A549 (cell line): Measurements from ENCODE around the gene CLIC4. TPM values are rescaled to one million over a fixed set of nuclear protein-coding genes. Genes with fewer than 3 reads are reported as not detected.

Experiments used
- ATAC-seq, 2 experiments: fragments of 200-7000 bp in 1 of 2; fragments of >200 bp in 1 of 2; cut with Nextera tagmentation in 1 of 2; cut with Tn5 transposase in 1 of 2; 3 replicates each; pipeline versions ENCODE4 v1.8.0 to v1.9.1; 2018 to 2020; ENCODE audit warnings: mild to moderate bottlenecking in 1 of 2, moderate library complexity in 1 of 2
- CTCF ChIA-PET: fragments of 300-600 bp; sonication (Branson Sonifier 250); formaldehyde crosslinking; extraction: SDS; loops from one replicate; lab custom pipeline; 2021; ENCODE audit warnings: antibody characterized with exemption, inconsistent platforms; lab: Yijun Ruan, JAX
- POLR2A ChIA-PET: fragments of 350-600 bp; formaldehyde crosslinking; extraction: SDS; loops from one replicate; lab custom pipeline; 2021; ENCODE audit warnings: antibody characterized with exemption, inconsistent platforms; lab: Yijun Ruan, JAX
- DNase-seq, 2 experiments: peaks; one replicate each; pipeline versions ENCODE4 v3.0.0 to v3.0.0-alpha.2; 2011 to 2016; ENCODE audit warnings: low read depth in 1 of 2, low spot score in 1 of 2
- FAIRE-seq: peaks from 2 replicates; lab custom pipeline; 2011; peaks lifted over from hg19 to GRCh38; lab: Jason Lieb, UNC
- H3K27ac ChIP-seq, 2 experiments: fragments of >200 bp; sonication (Bioruptor Twin); formaldehyde crosslinking; 3 replicates each; pipeline ENCODE4 v1.5.1; 2016 to 2017
- H3K4me1 ChIP-seq: fragments of >200 bp; sonication (Bioruptor Twin); formaldehyde crosslinking; 3 replicates; pipeline ENCODE4 v1.6.1; 2016
- H3K4me2 ChIP-seq: fragments of >200 bp; sonication (Bioruptor Twin); formaldehyde crosslinking; 3 replicates; pipeline ENCODE4 v1.6.1; 2016
- H3K4me3 ChIP-seq: fragments of >200 bp; sonication (Bioruptor Twin); formaldehyde crosslinking; 3 replicates; pipeline ENCODE4 v1.5.1; 2016
- H3K9me3 ChIP-seq: fragments of >200 bp; sonication (Bioruptor Twin); formaldehyde crosslinking; 3 replicates; pipeline ENCODE4 v1.6.1; 2016
- CBX2 ChIP-seq: fragments of 200-600 bp; sonication (generic); IDR thresholded peaks from 2 replicates; pipeline ENCODE4 v1.6.1; 2016; ENCODE audit warnings: low read depth, mild to moderate bottlenecking, borderline replicate concordance
- CBX8 ChIP-seq: fragments of 200-600 bp; sonication (generic); IDR thresholded peaks from 2 replicates; pipeline ENCODE4 v1.6.1; 2016
- CHD2 ChIP-seq: fragments of 150-350 bp; IDR thresholded peaks from 2 replicates; pipeline ENCODE4 v1.6.1; 2014; ENCODE audit warnings: low read length; ENCODE audit not compliant: partially characterized antibody
- CHD4 ChIP-seq: fragments of 200-600 bp; sonication (generic); IDR thresholded peaks from 2 replicates; pipeline ENCODE4 v1.6.1; 2016; ENCODE audit warnings: antibody characterized with exemption, mild to moderate bottlenecking, borderline replicate concordance
- E2F6 ChIP-seq: IDR thresholded peaks from 2 replicates; pipeline ENCODE4 v1.6.1; 2012; ENCODE audit warnings: low read depth, borderline replicate concordance
- EHF ChIP-seq: fragments of 250-450 bp; sonication (Bioruptor Pico); IDR thresholded peaks from 2 replicates; pipeline ENCODE4 v1.5.0; 2020; ENCODE audit warnings: mild to moderate bottlenecking
- ELK1 ChIP-seq: fragments of 150-350 bp; IDR thresholded peaks from 2 replicates; pipeline ENCODE4 v1.6.1; 2014; ENCODE audit warnings: low read depth, mild to moderate bottlenecking, low read length
- EP300 ChIP-seq, 2 experiments: fragments of >200 bp; sonication (Bioruptor Twin); formaldehyde crosslinking; IDR thresholded peaks; 2 replicates in 1 of 2; 3 replicates in 1 of 2; pipeline ENCODE4 v1.6.1; 2016 to 2017
- FOSB ChIP-seq: fragments of 250-450 bp; sonication (Bioruptor Pico); IDR thresholded peaks from 2 replicates; pipeline ENCODE4 v1.5.0; 2020; ENCODE audit warnings: mild to moderate bottlenecking, moderate library complexity
- FOSL2 ChIP-seq, 2 experiments: fragments of 450-650 bp in 1 of 2; fragments of >200 bp in 1 of 2; sonication (Bioruptor Twin) in 1 of 2; formaldehyde crosslinking; IDR thresholded peaks; 2 replicates each; pipeline versions ENCODE4 v1.5.0 to v1.6.1; 2016 to 2020; ENCODE audit warnings: mild to moderate bottlenecking in 1 of 2, moderate library complexity in 1 of 2
- HEYL ChIP-seq: fragments of 250-450 bp; sonication (Bioruptor Pico); IDR thresholded peaks from 2 replicates; pipeline ENCODE4 v1.8.0; 2021; ENCODE audit warnings: mild to moderate bottlenecking, moderate library complexity
- HOXA7 ChIP-seq: fragments of 250-450 bp; sonication (Bioruptor Pico); IDR thresholded peaks from 2 replicates; pipeline ENCODE4 v1.5.0; 2020; ENCODE audit warnings: mild to moderate bottlenecking, moderate library complexity
- JUN ChIP-seq, 2 experiments: fragments of >200 bp; sonication (Bioruptor Twin); formaldehyde crosslinking; IDR thresholded peaks; 2 replicates in 1 of 2; 3 replicates in 1 of 2; pipeline ENCODE4 v1.6.1; 2016 to 2017
- JUNB ChIP-seq: fragments of >200 bp; sonication (Bioruptor Twin); formaldehyde crosslinking; IDR thresholded peaks from 2 replicates; pipeline ENCODE4 v1.6.1; 2016
- MAX ChIP-seq: IDR thresholded peaks from 2 replicates; pipeline ENCODE4 v1.6.1; 2012
- PBX3 ChIP-seq: IDR thresholded peaks from 2 replicates; pipeline ENCODE4 v1.6.1; 2012
- PHF8 ChIP-seq: fragments of 200-600 bp; sonication (generic); IDR thresholded peaks from 2 replicates; pipeline ENCODE4 v1.6.1; 2016; ENCODE audit warnings: low read depth, mild to moderate bottlenecking, antibody characterized with exemption, moderate library complexity, borderline replicate concordance
- POLR2AphosphoS2 ChIP-seq: conservative IDR thresholded peaks from 2 replicates; pipeline ENCODE4 v1.6.1; 2012; ENCODE audit warnings: low read length, improper control_type of control experiment, inconsistent platforms
- RCOR1 ChIP-seq: fragments of 150-350 bp; IDR thresholded peaks from 2 replicates; pipeline ENCODE4 v1.6.1; 2014; ENCODE audit warnings: antibody characterized with exemption, low read length, low read depth
- REST ChIP-seq: fragments of 200-600 bp; sonication (generic); IDR thresholded peaks from 2 replicates; pipeline ENCODE4 v1.6.1; 2016; ENCODE audit warnings: antibody characterized with exemption, mild to moderate bottlenecking, moderate library complexity
- RNF2 ChIP-seq: fragments of 200-600 bp; sonication (generic); IDR thresholded peaks from 2 replicates; pipeline ENCODE4 v1.6.1; 2016; ENCODE audit warnings: low read depth, mild to moderate bottlenecking, antibody characterized with exemption, moderate library complexity, borderline replicate concordance
- WGBS: methylation state at CpG from one replicate; pipeline ENCODE4 v1.1.6; 2017; ENCODE audit errors: missing lambda C conversion rate; 5-methylcytosine and 5-hydroxymethylcytosine counted together
- polyA plus RNA-seq, 4 experiments: library from polyadenylated mRNA; depleted of rRNA in 3 of 4; stranded (reverse); fragments of >200 nt; fragmentation: RNase III in 1 of 4; extraction: RNeasy Plus Mini Kit Qiagen cat#74134 plus additional on column Dnase treatment in 1 of 4; gene quantifications; 2 replicates in 3 of 4; 3 replicates in 1 of 4; pipeline ENCODE4 v1.2.3, GENCODE V29; 2011 to 2017

The CLIC4 gene
- polyA plus RNA-seq, 2 of the 4 experiments (the other 2 are of a cell fraction): 52.1 to 97.4 TPM

- ChIA-PET CTCF (interaction anchor here (2.8 kb wide), 1 partner anchor 23 kb away, joined by 8 read pairs; no protein-coding TSS in a partner anchor), POLR2A (no interaction called here)
- no peak for TF ChIP-seq E2F6
- TF ChIP-seq RCOR1: no peak
- no peak for TF ChIP-seq CBX8
- TF ChIP-seq CHD4: no peak
- TF ChIP-seq JUN (IDR thresholded peaks at IDR 0.05): no peak
- no peak for TF ChIP-seq PHF8
- TF ChIP-seq FOSB (CRISPR knock-in tag): no peak
- TF ChIP-seq REST: no peak
- TF ChIP-seq ELK1: no peak
- no peak for TF ChIP-seq PBX3
- TF ChIP-seq HEYL: no peak
- no peak for TF ChIP-seq RNF2
- no peak for TF ChIP-seq MAX
- TF ChIP-seq JUNB: no peak
- no peak for TF ChIP-seq HOXA7 (CRISPR knock-in tag)
- TF ChIP-seq CBX2: no peak
- no peak for TF ChIP-seq CHD2
- TF ChIP-seq EP300 (IDR thresholded peaks at IDR 0.05): no peak
- TF ChIP-seq EHF (CRISPR knock-in tag): no peak
Observed at GRCh38 chr1:24711329-24711728, 33.9 kb upstream of the CLIC4 start.

GRCh38 chr1:24713176-24713575 lies 32.1 kb upstream of the CLIC4 start:
- POLR2A ChIA-PET: no interaction called here
- Histone ChIP-seq H3K4me2 (0 out of 3 replicates have a peak overlapping the region, but pooled peaks have one; percentile 20), H3K9me3 (no peaks in the 10 kb centered on the region), H3K27ac (peak overlapping the region in 1 of 2 experiments; percentile 66; a peak in 2 of 6 replicates), H3K4me3 (no peak overlapping the region), H3K4me1 (peaks cover 10% of the 10 kb centered on the region)
- no peak for DNase-seq
- WGBS: 67% methylated on average over 4 of the region's 4 CpGs
- ATAC-seq: peak in 1 of 2 experiments; percentile 61; a peak in 3 of 6 replicates
- 0 out of 2 replicates have a peak, but pooled peaks have one; percentile 15 for TF ChIP-seq MAX
- TF ChIP-seq POLR2AphosphoS2: no peak
- no peak for TF ChIP-seq FOSL2 (IDR thresholded peaks at IDR 0.05)
- TF ChIP-seq FOSL2 (CRISPR knock-in tag; IDR thresholded peaks at IDR 0.05): peak; percentile 34
- CTCF ChIA-PET: interaction anchor here (1.4 kb wide), 1 partner anchor 25 kb away, joined by 3 read pairs; no protein-coding TSS in a partner anchor
- no peak for FAIRE-seq

More at GRCh38 chr1:24711329-24711728, 33.9 kb upstream of the CLIC4 start:
- Histone ChIP-seq H3K4me3 (no peak overlapping the region), H3K4me1 (peaks cover 13% of the 10 kb centered on the region), H3K4me2 (no peak overlapping the region), H3K27ac (no peak overlapping the region), H3K9me3 (no peaks in the 10 kb centered on the region)
- DNase-seq (no peak), ATAC-seq (no peak), FAIRE-seq (no peak)
- WGBS: 86% methylated on average over 4 of the region's 4 CpGs
